ENCODE data around the gene MTMR3.

Gene MTMR3

DNA sequence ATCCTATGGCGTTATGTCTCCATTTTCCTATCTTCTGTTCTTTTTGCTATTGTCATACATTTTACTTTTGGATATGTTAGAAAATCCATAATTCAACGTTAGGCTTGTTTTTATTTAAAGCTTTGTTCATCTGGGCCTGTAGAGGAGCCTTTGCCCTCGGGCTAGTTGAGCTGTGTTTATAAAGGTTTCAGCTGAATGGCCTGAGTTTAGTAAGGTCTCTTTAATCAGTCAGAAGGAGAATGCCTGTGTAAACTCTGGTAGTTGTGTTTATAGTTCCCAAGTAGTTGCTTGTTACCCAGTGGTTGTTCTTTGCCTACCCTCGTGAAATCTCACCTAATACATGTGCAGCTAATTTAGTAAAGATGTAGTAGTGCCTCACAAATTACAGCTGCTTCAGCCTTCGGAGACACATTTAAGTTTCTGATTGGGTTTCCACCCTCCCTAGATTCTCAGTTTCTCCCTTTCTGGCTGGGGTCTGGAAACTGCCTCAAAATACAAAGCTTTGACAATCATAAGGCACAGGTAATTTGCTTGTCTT lies 33.1 kb downstream of the MTMR3 start:
- DNase-seq (ENCODE audit: low spot score), result no peak

DNA sequence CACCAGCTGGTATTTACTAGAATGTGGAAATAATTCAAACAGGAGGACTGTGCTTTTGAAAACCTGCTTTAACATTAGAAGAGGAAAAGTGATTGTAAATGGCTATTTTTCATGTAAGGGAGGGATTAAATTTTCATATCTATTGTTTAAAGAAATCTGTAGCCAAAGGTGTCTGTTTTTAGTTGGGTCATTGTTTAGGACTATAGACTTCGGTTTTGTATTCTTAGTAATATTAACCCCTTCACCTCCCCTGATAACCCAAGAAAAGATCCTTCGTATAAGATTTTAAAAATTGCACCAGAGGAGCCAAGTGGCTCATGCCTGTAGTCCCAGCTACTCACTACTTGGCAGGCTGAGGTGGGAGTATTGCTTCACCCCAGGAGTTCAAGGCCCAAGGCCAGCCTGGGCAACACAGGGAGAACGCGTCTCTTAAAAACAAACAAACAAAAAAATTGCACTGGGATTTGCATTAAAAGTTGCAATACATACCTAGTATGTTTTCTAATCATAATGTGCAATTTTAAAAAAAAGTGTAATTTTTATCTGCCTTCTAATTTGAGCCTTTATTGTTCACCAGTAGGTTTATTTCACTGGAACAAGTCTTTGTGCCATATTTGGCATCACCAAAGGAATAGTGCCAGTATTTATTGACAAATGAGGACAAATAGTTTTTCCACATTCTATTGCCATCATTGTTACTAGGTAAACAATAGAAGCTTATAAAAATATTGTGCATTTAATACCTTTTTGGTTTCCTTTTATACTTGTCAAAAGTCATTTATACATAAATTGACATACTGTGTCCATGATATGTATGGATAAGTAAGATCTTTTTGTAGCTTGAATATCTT lies 34.3 kb downstream of the MTMR3 start:
- DNase-seq (ENCODE audit: low spot score), result no peak

DNA sequence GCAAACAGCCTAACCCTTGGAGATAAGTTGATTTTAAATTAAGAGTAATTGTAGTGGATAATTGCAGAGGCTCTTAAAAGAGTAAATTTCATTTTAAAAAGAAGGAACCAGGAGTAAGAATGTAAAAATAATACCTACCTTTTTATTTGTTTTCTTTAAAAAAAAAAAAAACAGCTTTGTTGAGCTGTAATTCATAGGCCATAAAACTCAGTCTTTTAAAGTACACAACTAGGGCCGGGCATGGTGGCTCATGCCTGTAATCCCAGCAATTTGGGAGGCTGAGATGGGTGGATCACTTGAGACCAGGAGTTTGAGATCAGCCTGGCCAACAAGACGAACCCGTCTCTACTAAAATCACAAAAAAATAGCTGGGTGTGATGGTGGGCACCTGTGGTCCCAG lies 42.4 kb downstream of the MTMR3 start:
- no peak for DNase-seq (ENCODE audit: low spot score)

DNA sequence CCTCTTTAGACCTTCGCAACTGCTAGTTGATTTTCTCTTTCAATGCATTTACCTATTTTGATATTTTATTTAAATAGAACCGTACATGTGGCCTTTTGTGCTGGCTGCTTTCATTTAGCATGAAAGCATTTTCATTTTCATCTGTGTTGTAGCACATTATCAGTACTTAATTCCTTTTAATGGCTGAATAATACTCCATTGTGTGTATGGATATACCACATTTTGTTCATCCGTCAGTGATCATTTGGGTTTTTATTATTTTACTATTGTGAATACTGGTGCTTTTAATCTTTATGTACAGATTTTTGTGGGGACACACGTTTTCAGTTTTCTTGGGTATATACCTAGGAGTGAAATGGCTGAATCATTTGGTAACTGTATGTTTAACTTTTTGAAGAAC lies 43.1 kb downstream of the MTMR3 start:
- no peak for DNase-seq (ENCODE audit: low spot score)

DNA sequence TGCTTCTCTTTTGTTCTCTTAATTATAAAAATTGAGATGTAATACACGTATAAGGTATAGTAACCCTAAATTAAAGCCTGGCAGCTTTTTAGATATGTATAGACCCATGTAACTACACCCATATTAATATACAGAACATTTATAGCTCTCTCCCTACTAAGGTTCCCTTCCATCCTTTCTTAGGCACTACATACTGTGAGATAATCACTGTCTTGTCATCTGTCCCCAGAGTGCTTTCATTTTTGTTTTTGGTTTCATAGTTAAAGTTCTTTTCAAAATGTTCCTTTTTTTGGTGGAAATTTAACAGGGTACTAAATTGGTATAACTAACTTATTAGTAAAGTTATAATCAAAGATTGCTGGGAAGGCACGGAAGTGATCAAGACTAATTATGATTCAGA lies 49.2 kb downstream of the MTMR3 start:
- no peak for DNase-seq (ENCODE audit: low spot score)

DNA sequence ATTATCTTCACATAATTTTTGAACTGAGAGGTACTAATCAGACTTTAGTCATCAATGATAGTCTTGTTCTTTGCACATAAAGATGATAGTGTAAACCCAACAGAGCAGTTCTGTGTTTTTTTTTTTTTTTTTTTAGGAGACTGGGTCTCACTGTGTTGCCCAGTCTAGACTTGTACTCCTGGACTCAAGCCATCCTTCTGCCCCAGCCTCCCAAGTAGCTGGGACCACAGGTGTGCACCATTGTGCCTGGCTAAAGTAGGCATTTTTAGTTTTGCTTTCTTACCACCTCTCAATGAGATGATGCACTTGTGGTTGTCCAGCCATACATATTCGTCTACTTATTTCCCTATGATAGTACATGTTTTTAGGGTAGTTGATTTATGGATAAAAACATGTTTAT lies 50.6 kb downstream of the MTMR3 start:
- DNase-seq (ENCODE audit: low spot score), result no peak

DNA sequence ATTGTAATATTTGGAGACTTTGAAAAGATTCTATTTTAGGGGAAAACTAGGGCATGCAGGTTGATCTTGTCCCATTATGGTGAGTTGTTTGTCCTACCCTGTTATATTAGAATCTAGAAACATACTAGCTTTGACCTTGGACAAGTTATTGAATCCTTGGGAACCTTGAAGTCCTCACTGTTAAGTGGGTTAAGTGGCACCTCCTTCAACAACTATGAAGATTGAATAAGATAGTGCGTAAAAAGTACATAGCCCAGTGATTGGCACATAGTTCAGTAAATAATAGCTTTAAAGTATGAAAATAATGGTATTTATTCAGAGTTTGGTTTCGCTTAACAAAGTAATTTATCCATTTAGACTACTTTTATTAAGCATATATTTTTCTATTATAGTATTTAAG lies 51.6 kb downstream of the MTMR3 start:
- DNase-seq (ENCODE audit: low spot score), result no peak

DNA sequence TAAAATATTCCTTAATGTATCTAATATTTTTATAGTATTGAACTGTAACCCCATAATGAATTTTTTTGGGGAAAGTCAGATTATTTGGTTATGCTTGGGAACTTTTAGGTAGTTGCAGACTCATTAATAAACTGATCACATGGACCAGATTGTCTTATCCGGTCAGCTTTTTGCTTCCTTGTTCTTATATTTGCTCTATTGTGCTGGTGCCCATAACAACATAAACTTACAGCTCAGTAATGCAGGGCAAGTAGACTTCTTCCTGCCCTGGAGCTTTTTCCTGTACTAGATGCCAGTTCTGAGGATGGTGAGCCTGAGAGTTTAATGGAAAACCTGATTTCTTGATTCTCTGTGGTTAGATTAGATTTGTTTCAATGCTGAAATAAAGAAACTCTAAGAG lies 53.2 kb downstream of the MTMR3 start:
- no peak for DNase-seq (ENCODE audit: low spot score)

DNA sequence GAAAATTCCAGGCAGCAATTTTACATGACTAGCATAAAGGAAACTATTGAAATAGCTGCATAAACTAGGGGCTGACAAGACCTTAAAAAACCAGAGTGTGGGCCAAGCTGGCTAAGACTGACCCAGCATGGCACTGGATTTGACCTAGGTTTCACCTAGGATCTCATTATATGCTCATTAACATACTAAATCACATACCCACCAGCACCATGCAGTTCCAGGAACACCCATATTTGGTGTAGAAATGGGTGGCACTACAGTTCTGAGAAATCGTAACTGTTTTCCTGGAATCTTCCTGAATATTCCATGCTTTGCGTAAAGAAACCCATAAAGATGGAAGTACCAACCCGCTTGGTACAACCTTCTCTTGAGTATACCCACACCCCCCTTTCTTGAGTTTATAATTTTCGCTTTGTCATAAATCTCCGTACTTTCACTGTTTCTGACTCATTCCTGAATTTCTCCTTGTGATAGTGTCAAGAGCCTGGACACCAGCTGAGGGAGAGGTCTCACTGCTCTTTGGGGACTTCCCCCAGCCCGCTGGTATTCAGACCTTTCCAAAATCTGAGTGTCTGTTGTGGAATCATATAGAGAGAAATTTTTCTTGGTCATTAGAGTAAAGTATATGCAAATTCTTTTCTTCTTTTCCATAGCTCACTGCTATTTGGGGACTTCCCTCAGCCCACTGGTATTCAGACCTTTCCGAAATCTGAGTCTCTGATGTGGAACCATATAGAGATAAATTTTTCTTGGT lies 55.1 kb downstream of the MTMR3 start:
- DNase-seq (ENCODE audit: low spot score), result no peak

DNA sequence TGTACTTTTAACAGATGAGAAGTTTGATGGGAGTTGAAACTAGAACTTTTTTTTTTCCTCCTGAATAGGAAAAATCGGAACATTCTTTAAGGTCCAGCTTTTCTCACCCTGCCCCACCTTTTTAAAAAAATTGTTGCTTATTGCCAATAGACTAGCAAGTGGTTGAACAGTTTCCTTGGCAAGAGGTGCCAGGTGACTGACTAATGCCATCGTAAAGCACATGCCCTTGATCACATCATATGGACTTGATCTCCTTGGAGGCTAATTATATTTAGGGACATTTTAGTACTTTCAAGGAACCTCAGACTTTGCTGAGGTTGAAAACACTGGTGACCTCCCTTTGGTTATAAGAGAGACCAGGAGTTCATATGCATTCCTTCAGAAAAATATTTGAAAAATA lies 57.6 kb downstream of the MTMR3 start:
- no peak for DNase-seq (ENCODE audit: low spot score)

DNA sequence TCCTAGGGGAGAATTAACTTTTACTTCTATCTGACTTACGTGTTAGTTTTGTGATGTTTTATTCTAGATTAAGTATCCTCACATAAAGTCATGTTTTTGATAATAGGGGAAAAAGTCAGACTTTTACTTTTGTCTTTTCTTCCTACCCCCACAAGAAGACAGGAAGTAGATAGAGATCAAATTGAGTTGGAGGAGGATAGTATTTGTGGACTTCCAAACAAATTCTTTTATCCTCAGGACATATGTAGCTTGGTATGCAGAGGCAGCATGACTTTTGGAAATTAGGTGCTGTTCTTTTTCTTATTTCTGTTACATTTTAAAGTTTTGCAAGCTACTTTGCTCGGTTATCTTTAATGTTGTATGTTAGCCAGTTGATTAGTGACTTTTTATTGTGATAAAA lies 61.4 kb downstream of the MTMR3 start:
- DNase-seq (ENCODE audit: low spot score), result no peak

DNA sequence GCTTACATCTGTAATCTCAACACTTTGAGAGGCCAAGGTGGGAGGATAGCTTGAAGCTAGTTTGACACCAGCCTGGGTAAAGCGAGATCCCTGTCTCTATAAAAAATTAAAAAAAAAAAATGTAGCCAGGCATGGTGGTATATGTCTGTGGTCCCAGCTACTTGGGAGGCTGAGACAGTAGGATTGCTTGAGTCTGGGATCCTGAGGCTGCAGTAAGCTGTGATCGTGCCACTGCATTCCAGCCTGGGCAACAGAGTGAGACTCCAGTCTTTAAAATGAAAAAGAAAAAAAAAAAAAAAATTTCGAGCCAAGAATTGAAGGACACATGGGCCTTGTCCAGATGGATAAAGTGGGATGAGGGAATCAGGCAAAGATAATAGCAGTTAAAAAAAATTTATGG lies 62.5 kb downstream of the MTMR3 start:
- DNase-seq (ENCODE audit: low spot score), result no peak

DNA sequence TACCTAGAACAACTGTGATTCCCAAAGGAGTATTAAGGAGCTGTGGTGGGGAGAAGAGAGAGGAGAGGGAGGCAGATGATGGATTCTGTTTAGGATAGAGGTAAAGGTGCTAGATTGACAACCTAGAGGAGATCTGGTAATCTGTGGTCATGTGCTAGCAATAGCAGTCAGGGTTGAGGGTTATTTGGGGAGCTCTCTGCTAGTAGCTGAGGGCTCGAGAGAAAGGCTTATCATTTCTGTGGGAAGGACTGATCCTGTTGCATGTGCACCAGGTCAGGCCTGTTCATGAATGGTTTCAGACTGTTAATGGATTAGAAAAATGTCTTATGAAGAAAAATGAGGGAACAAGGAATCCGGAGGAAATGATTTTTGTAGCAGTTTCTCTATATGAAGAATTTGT lies 63.2 kb downstream of the MTMR3 start:
- no peak for DNase-seq (ENCODE audit: low spot score)

DNA sequence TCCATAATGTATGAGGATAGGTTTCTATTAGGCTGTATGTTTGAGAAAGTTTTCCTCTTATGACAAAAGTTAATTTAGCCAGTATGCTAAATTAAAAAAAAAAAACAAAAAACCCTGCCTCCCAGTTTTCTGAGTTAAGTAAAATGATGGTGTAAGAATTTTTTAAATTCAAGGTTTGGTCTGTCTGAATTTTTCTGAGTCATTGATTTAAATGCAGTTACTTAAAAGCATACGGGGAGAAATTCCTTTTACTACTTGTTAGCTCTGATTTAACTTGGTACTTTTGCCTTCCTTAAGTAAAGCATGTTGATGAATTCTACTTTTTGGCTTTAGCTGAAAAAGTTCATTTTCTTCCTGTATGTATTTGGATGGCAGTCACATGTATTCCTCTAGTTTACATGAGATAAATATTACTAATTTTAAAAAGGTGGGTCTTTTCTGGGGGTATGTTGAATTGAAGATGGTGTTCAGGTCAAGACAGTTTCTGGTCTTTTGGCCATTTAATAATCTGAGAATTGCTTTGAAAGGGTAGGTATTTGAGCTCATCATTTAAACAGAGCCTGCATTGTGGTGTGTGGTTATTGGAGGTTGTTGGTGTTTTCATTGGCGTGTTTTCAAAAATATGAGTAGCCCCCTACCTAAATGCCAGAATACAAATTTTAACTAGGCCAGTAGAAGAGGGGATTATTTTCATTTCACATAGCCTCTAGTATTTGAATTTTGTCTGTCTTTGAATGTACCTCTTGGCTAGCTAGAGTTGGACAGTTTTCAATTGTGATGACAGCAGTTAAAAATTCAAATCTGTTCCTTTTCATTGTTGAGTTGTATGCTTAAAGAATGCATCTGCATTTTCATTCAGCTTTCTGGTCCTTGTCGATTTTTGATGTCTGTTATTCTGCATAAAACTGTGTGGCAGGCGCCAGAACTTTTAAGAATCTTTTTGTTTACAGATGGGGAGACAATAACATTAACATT lies 64.7 kb downstream of the MTMR3 start:
- DNase-seq (ENCODE audit: low spot score), result peak; percentile 17

DNA sequence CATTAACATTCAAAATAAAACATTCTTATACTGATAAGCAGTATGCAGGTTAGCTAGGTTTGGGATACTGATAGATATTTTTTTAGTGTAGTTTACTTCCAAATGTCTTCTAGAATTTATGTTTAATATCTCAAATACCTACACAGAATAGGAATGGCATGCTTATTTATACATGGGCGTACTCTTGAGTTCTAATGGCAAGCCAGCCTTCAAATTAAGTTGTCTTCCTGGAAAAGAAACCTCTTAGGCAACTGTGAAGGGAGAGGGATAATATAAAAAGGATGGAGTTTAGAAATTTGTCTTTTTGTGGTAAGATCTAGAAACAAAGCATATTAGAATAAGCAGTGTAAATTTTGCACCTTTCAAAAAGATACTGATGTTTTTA lies 65.4 kb downstream of the MTMR3 start:
- no peak for DNase-seq (ENCODE audit: low spot score)

DNA sequence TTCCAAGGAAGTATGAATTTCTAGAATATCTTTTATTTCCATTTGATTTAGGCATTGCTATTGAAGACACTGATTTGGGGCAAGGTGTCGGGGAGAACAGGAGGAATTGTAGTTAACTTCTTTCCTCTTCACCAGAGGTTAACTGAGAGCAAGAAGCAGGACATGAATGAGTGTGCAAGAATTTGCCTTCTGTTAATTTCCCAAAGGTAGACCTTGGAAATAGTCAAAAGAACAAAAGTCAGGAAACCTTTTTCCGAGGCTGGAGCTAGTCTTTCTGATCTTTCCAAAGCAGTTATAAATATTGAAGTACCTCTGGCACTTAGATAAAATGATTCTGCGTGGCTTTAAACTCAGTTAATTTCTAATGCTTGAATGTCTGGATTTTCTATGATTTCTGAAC lies 66.9 kb downstream of the MTMR3 start:
- DNase-seq (ENCODE audit: low spot score), result no peak

DNA sequence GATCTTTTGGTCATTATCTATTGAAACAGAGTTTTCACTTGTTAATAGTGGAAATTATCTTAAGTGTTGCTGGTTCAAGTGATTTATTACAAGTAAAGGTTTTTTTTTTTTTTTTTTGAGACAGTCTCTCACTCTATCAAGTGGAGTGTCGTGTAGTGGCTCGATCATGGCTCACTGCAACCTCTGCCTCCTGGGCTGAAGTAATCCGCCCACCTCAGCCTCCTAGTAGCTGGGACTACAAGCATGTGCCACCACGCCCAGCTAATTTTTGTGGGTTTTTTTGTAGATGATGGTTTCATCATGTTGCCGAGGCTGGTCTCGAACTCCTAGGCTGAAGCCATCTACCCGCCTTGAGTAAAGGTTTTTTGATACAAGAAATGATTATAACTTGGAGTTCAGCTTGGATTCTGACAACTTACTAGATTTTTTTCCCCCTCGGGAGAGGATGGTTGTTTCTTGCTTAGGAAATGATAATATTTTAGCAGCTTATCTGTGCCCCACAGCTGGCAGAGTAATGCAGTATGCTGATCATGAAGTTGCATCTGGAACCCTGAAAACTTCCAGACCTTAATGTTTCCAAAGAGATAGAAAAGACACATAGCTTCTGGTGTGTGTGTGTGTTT lies 68.9 kb downstream of the MTMR3 start:
- no peak for DNase-seq (ENCODE audit: low spot score)

DNA sequence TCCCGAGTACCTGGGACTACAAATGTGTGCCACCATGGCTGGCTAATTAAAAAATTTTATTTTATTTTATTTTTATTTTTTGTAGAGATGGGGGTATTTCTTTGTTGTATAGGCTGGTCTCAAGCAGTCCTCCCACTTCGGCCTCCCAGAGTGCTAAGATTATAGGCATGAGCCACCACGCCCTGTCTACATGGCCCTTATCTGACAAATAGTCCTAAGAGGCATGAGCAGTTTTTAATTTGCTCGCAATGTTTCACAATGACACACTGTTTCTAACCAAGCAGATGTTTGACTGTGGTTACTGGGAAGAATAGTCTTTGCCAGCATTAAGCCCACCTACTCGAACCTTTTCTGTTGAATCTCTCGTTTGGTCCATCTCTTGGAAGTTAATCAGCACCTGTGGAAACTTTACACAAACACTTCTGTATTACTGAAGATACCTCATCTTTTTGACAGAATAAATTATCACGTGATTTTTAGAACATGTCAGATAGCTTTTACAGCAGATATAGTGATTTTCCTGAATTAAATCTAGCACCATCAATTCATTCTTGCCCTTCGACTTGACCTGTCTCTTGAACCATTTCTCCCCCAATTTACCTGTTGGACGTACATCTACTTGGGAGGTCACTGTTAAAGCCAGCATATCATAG lies 71.4 kb downstream of the MTMR3 start:
- no peak for DNase-seq (ENCODE audit: low spot score)

DNA sequence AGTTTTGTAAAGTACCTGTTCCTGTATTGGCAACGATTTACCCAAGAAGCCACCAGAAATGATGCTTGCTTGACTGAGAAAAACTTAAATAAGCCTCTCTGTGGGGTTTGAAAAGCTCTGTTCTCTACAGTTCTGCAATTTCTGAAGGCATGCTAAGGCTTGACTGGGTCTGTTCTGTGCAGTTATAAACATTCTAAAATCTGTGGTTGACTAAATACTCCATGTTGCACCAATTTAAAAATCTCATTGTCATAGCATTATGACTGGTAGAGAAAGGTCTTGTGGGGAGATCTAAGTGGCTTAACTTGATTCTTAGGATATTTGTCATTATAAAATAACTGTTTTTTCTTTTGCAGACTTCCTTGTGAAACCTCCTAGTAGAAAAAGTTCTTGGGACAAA lies 73.7 kb downstream of the MTMR3 start:
- no peak for DNase-seq (ENCODE audit: low spot score)

DNA sequence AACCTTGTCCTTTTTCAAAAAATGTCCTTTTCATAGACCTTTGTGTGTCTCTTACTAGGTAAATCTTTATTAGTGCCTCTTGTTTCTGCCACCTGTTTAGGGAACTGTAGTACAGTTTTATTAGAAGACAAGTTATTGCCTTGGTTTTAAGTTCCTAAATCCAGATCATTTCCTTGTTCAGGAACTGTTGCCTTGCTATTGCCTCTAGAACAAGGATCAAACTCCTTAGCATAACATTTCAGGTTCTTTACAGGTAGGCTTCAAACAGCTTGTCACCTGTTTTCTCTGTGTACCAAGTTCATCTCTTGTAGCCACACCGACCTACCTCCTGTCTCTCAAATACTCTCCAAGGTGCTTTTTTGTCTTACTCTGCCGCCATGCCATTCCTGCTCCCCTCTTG lies 75.2 kb downstream of the MTMR3 start:
- no peak for DNase-seq (ENCODE audit: low spot score)

DNA sequence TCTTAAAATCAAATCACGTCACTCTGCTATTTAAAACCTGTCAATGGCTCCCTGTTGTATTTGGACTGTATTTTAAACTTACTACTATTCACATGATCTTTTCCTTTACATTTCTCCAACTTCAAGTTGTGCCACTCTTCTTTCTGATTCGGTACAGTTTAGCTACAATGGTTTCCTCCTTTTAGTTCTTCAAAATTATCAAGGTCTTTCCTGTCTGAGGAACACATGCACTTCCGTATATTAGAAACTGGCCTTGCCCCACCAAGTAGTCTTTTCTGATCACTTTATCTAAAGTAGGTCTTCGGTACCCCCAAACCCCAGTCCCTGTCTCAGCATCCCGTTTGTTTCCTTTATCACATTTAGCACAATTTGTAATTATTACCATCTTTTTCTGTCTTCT lies 81.8 kb downstream of the MTMR3 start:
- DNase-seq (ENCODE audit: low spot score), result no peak
